Measurements from ENCODE around the gene CELA3A. TPM values are rescaled to one million over a fixed set of nuclear protein-coding genes. Genes with fewer than 3 reads are reported as not detected.

The CELA3A gene
- total RNA-seq, 1 experiment from 2014 or later = not detected

- no peaks in the 10 kb centered on the region for H3K27me3 ChIP-seq
- no peaks in the 10 kb centered on the region for H3K9me3 ChIP-seq
- peak overlapping the region; percentile 90 for H3K4me3 ChIP-seq
- H3K36me3 ChIP-seq = peaks cover 35% of the 10 kb centered on the region
- DNase-seq = peak; percentile 44
Measured at GRCh38 chr1:22053017-22053860, 51.8 kb downstream of the CELA3A start.

- Histone ChIP-seq H3K4me3 (peak overlapping the region; percentile 90), H3K27me3 (no peaks in the 10 kb centered on the region), H3K9me3 (no peaks in the 10 kb centered on the region), H3K36me3 (peaks cover 42% of the 10 kb centered on the region)
- DNase-seq = no peak
Measured at GRCh38 chr1:22053861-22054770, 52.7 kb downstream of the CELA3A start.

DNA sequence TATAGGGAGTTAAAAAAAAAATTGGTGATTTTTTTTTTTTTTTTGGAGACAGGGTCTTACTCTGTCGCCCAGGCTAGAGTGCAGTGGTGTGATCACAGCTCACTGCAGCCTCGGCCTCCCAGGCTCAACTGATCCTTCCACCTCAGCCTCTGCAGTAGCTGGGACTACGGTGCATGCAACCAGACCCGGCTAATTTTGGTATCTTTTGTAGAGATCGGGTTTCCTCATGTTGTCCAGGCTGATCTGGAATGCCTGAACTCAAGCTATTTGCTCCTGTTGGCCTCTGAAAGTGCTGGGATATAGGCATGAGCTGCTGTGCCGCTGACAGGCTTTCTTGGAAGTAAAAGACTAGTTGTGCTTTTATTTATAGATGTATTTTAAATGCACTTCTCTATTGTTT lies 54.0 kb downstream of the CELA3A start:
- no peak overlapping the region for H3K4me3 ChIP-seq
- no peaks in the 10 kb centered on the region for H3K27me3 ChIP-seq
- DNase-seq = no peak

DNA sequence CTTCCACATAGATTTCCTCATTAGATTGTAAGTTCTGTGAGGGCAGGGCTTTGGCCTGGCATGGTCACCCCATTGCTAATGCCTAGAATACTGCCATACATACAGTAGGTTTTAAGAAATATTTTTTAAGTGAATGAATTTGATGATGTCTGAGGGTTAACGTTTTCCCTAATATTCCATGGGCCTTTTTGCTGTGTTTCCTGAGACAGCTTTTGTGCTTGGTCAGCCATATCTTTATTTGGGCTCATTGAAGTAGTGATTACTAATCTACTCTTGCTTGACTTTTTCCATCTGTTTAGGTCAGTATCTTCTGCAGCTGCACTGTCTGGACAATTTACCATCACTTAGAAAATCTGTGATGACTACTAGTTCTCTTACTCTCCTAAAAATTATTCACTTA lies 54.6 kb downstream of the CELA3A start:
- H3K27me3 ChIP-seq = no peaks in the 10 kb centered on the region
- no peak overlapping the region for H3K4me3 ChIP-seq
- no peak for DNase-seq
- peaks cover 49% of the 10 kb centered on the region for H3K36me3 ChIP-seq
- H3K9me3 ChIP-seq = no peaks in the 10 kb centered on the region

More for the DNA sequence above, 54.0 kb downstream of the CELA3A start:
- Histone ChIP-seq H3K36me3 (peaks cover 49% of the 10 kb centered on the region), H3K9me3 (no peaks in the 10 kb centered on the region)

DNA sequence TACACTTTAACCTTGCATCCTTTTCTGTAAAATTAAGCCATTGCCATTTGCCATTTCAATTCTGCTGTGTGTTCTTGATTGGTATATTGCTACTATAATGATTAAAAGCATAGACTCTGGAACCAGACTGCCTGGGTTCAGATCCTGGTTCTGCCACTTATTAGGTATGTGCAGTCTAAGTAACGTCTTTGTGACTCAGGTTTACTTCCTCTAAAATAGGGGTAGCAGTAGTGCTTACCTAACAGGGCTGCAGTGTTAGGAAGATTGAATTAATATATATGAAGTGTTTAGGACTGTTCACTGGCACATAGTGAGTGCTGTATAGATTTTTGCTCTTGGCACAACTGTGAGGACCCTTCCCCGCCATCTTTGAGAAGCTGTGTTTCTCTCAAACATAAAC lies 55.5 kb downstream of the CELA3A start:
- H3K4me3 ChIP-seq = no peak overlapping the region
- H3K36me3 ChIP-seq = peaks cover 49% of the 10 kb centered on the region
- DNase-seq = no peak
- no peaks in the 10 kb centered on the region for H3K27me3 ChIP-seq
- no peaks in the 10 kb centered on the region for H3K9me3 ChIP-seq

GRCh38 chr1:22057861-22058260 lies 56.4 kb downstream of the CELA3A start:
- peaks cover 54% of the 10 kb centered on the region for H3K36me3 ChIP-seq
- no peaks in the 10 kb centered on the region for H3K27me3 ChIP-seq
- no peak overlapping the region for H3K4me3 ChIP-seq
- no peaks in the 10 kb centered on the region for H3K9me3 ChIP-seq
- DNase-seq = no peak

Other genes starting within 250 kb of the CELA3A start
- 18.7 and 32.8 TPM in 2 replicates for gene USP48, start 218.5 kb upstream of the CELA3A start, total RNA-seq (2014; rRNA removed; shearing (Covaris generic); ENCODE audit: low replicate concordance)
- gene LDLRAD2, start 189.4 kb upstream of the CELA3A start, total RNA-seq (2014; rRNA removed; shearing (Covaris generic); ENCODE audit: low replicate concordance) = not detected in 2 replicates
- 28.0 and 70.4 TPM in 2 replicates for gene HSPG2, start 64.3 kb upstream of the CELA3A start, total RNA-seq (2014; rRNA removed; shearing (Covaris generic); ENCODE audit: low replicate concordance)
- gene CELA3B, start 24.6 kb upstream of the CELA3A start, total RNA-seq (2014; rRNA removed; shearing (Covaris generic); ENCODE audit: low replicate concordance) = not detected in 2 replicates
- gene CDC42, start 51.1 kb downstream of the CELA3A start, total RNA-seq (2014; rRNA removed; shearing (Covaris generic); ENCODE audit: low replicate concordance) = 317 and 378 TPM in 2 replicates
- gene WNT4, start 141.4 kb downstream of the CELA3A start, total RNA-seq (2014; rRNA removed; shearing (Covaris generic); ENCODE audit: low replicate concordance) = not detected in 2 replicates